ENCODE results near the gene PLCD3. TPM values are rescaled to one million over a fixed set of nuclear protein-coding genes. Genes with fewer than 3 reads are reported as not detected.

Gene PLCD3
- total and polyA plus RNA-seq, 9 of the 15 experiments (the other 6 are each of a cell fraction or from before 2014, with no cell fraction given), result 0.20 to 22.6 (median 7.5) TPM

DNA sequence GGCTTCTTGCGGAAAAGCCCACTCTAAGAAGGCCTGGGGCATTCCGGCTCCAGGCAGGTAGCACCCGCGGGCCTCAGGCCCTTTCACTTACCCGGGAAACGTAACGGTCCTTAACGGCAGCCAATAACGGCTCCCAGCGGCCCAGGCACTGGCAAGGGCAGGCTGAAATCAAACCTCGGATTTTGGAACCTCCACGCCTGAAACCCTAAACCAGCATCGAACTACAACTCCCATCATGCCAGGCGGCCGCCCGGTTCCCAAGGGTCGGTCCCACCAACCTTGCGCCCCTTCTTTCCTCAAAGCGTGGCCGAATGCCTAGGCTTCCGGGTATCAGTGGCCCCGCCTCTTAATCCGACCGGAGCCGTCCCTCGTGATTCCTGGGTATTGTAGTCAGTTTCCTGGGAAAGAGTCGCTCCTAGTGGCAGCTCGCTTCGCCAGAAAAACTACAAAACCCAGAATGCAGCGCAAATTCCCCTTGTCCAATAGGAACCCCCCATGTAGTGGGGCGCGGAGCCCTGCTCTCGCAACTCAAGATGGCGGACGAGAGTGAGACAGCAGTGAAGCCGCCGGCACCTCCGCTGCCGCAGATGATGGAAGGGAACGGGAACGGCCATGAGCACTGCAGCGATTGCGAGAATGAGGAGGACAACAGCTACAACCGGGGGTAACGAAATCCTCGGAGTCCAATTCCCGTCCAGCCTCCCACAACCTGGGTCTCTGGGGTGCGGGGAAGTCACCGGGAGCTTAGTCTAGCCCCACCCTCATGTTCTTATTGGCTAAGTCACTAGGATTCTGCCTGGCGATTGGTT lies 71.3 kb downstream of the PLCD3 start, which contains the start of gene NMT1 (continued):
- peak; percentile 66; the same call in 1 of the 2 replicates for TF ChIP-seq NR1H2 (CRISPR knock-in tag; IDR thresholded peaks at IDR 0.05)
- TF ChIP-seq, protein P1, sequence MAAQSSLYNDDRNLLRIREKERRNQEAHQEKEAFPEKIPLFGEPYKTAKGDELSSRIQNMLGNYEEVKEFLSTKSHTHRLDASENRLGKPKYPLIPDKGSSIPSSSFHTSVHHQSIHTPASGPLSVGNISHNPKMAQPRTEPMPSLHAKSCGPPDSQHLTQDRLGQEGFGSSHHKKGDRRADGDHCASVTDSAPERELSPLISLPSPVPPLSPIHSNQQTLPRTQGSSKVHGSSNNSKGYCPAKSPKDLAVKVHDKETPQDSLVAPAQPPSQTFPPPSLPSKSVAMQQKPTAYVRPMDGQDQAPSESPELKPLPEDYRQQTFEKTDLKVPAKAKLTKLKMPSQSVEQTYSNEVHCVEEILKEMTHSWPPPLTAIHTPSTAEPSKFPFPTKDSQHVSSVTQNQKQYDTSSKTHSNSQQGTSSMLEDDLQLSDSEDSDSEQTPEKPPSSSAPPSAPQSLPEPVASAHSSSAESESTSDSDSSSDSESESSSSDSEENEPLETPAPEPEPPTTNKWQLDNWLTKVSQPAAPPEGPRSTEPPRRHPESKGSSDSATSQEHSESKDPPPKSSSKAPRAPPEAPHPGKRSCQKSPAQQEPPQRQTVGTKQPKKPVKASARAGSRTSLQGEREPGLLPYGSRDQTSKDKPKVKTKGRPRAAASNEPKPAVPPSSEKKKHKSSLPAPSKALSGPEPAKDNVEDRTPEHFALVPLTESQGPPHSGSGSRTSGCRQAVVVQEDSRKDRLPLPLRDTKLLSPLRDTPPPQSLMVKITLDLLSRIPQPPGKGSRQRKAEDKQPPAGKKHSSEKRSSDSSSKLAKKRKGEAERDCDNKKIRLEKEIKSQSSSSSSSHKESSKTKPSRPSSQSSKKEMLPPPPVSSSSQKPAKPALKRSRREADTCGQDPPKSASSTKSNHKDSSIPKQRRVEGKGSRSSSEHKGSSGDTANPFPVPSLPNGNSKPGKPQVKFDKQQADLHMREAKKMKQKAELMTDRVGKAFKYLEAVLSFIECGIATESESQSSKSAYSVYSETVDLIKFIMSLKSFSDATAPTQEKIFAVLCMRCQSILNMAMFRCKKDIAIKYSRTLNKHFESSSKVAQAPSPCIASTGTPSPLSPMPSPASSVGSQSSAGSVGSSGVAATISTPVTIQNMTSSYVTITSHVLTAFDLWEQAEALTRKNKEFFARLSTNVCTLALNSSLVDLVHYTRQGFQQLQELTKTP (IDR thresholded peaks at IDR 0.05; ENCODE audit: low read depth in 1 of 2, partially characterized antibody in 2 of 2), result peak; percentile 82 to 99
- TF ChIP-seq HDAC6 (IDR thresholded peaks at IDR 0.05; ENCODE audit: low read depth, low read length), result no peak
- no peak for TF ChIP-seq ZNF146 (CRISPR knock-in tag; IDR thresholded peaks at IDR 0.05; ENCODE audit: unreplicated experiment)
- TF ChIP-seq, protein P2, sequence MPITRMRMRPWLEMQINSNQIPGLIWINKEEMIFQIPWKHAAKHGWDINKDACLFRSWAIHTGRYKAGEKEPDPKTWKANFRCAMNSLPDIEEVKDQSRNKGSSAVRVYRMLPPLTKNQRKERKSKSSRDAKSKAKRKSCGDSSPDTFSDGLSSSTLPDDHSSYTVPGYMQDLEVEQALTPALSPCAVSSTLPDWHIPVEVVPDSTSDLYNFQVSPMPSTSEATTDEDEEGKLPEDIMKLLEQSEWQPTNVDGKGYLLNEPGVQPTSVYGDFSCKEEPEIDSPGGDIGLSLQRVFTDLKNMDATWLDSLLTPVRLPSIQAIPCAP (CRISPR knock-in tag; IDR thresholded peaks at IDR 0.05; ENCODE audit: borderline replicate concordance), result no peak
- no peak for TF ChIP-seq XRCC3 (IDR thresholded peaks at IDR 0.05)
- peak; percentile 41; the same call in 1 of the 2 replicates for TF ChIP-seq ETV5 (CRISPR knock-in tag; IDR thresholded peaks at IDR 0.05; ENCODE audit: low read depth)
- TF ChIP-seq, protein P3, sequence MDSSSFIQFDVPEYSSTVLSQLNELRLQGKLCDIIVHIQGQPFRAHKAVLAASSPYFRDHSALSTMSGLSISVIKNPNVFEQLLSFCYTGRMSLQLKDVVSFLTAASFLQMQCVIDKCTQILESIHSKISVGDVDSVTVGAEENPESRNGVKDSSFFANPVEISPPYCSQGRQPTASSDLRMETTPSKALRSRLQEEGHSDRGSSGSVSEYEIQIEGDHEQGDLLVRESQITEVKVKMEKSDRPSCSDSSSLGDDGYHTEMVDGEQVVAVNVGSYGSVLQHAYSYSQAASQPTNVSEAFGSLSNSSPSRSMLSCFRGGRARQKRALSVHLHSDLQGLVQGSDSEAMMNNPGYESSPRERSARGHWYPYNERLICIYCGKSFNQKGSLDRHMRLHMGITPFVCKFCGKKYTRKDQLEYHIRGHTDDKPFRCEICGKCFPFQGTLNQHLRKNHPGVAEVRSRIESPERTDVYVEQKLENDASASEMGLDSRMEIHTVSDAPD (CRISPR knock-in tag; IDR thresholded peaks at IDR 0.05), result no peak
- TF ChIP-seq RBBP5 (IDR thresholded peaks at IDR 0.05; ENCODE audit: borderline replicate concordance, insufficient read depth, low read length, poor library complexity, severe bottlenecking), result peak; percentile 98
- TF ChIP-seq PHF20 (IDR thresholded peaks at IDR 0.05; ENCODE audit: partially characterized antibody), result peak; percentile 64
- no peak for TF ChIP-seq ZNF445 (CRISPR knock-in tag; IDR thresholded peaks at IDR 0.05; ENCODE audit: low read depth)
- no peak for TF ChIP-seq BCOR (IDR thresholded peaks at IDR 0.05)
- TF ChIP-seq ZNF586 (CRISPR knock-in tag; conservative IDR thresholded peaks at IDR 0.05), result 0 out of 2 replicates have a peak, but pooled peaks have one; percentile 50
- peak; percentile 71; the same call in 1 of the 2 replicates for TF ChIP-seq ZNF212 (CRISPR knock-in tag; IDR thresholded peaks at IDR 0.05)
- no peak for TF ChIP-seq CAMTA2 (CRISPR knock-in tag; conservative IDR thresholded peaks at IDR 0.05)
- no peak for TF ChIP-seq POLR2AphosphoS2 (IDR thresholded peaks at IDR 0.05; ENCODE audit: low read length)
- peak; percentile 92 for TF ChIP-seq CEBPB (tag; IDR thresholded peaks at IDR 0.05)
- TF ChIP-seq, protein P4, sequence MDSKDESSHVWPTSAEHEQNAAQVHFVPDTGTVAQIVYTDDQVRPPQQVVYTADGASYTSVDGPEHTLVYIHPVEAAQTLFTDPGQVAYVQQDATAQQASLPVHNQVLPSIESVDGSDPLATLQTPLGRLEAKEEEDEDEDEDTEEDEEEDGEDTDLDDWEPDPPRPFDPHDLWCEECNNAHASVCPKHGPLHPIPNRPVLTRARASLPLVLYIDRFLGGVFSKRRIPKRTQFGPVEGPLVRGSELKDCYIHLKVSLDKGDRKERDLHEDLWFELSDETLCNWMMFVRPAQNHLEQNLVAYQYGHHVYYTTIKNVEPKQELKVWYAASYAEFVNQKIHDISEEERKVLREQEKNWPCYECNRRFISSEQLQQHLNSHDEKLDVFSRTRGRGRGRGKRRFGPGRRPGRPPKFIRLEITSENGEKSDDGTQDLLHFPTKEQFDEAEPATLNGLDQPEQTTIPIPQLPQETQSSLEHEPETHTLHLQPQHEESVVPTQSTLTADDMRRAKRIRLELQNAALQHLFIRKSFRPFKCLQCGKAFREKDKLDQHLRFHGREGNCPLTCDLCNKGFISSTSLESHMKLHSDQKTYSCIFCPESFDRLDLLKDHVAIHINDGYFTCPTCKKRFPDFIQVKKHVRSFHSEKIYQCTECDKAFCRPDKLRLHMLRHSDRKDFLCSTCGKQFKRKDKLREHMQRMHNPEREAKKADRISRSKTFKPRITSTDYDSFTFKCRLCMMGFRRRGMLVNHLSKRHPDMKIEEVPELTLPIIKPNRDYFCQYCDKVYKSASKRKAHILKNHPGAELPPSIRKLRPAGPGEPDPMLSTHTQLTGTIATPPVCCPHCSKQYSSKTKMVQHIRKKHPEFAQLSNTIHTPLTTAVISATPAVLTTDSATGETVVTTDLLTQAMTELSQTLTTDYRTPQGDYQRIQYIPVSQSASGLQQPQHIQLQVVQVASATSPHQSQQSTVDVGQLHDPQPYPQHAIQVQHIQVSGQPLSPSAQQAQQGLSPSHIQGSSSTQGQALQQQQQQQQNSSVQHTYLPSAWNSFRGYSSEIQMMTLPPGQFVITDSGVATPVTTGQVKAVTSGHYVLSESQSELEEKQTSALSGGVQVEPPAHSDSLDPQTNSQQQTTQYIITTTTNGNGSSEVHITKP (IDR thresholded peaks at IDR 0.05; ENCODE audit: partially characterized antibody), result peak; percentile 84

All from K562 (cell line).